ENCODE measurements around the gene METTL17. TPM values are rescaled to one million over a fixed set of nuclear protein-coding genes. Genes with fewer than 3 reads are reported as not detected.
"Not testable (repeated sequence)": the region's sequence is repeated elsewhere in the genome, so short reads cannot be mapped to it uniquely, and the experiment has no call there.

Gene METTL17
- total RNA-seq, 1 donor from 2014 or later = 70.0 TPM

GRCh38 chr14:21024585-21025370 lies 35.0 kb downstream of the METTL17 start, which contains the start of gene NDRG2:
Gene NDRG2 (minus strand): TSS chr14:21025061. CDS start chr14:21023315, 1,746 bp downstream.
- peak; percentile 84 for DNase-seq (ENCODE audit: low spot score)

- peak; percentile 62 for DNase-seq (ENCODE audit: low spot score)
These were observed 35.8 kb downstream of the METTL17 start for GRCh38 chr14:21025371-21026273.

GRCh38 chr14:21026274-21026987 lies 36.7 kb downstream of the METTL17 start:
- no peak for DNase-seq (ENCODE audit: low spot score)

- no peak for DNase-seq (ENCODE audit: low spot score)
These were observed 37.2 kb downstream of the METTL17 start for GRCh38 chr14:21026988-21027315.

- no peak for DNase-seq (ENCODE audit: low spot score)
These were observed 40.1 kb downstream of the METTL17 start, which contains the start of gene TPPP2 for GRCh38 chr14:21029917-21030316. Gene TPPP2 (plus strand): TSS chr14:21030217. CDS start chr14:21030582, 365 bp downstream.

GRCh38 chr14:21030531-21030930 lies 40.8 kb downstream of the METTL17 start:
- no peak for DNase-seq (ENCODE audit: low spot score)

- DNase-seq (ENCODE audit: low spot score) = no peak
These were observed 42.7 kb downstream of the METTL17 start for GRCh38 chr14:21032326-21033132.

GRCh38 chr14:21033133-21033698 lies 43.4 kb downstream of the METTL17 start:
- no peak for DNase-seq (ENCODE audit: low spot score)

GRCh38 chr14:21034707-21035106 lies 44.9 kb downstream of the METTL17 start, which contains the start of gene RNASE13:
Gene RNASE13 (minus strand): TSS chr14:21034807. CDS start chr14:21034288, 519 bp downstream.
- DNase-seq (ENCODE audit: low spot score) = no peak

GRCh38 chr14:21036751-21037150 lies 47.0 kb downstream of the METTL17 start:
- no peak for DNase-seq (ENCODE audit: low spot score)

GRCh38 chr14:21037156-21037555 lies 47.4 kb downstream of the METTL17 start:
- no peak for DNase-seq (ENCODE audit: low spot score)

GRCh38 chr14:21038441-21039422 lies 49.0 kb downstream of the METTL17 start:
- DNase-seq (ENCODE audit: low spot score) = peak; percentile 79

GRCh38 chr14:21039585-21040369 lies 50.0 kb downstream of the METTL17 start:
- peak; percentile 66 for DNase-seq (ENCODE audit: low spot score)

- DNase-seq (ENCODE audit: low spot score) = no peak
These were observed 50.7 kb downstream of the METTL17 start for GRCh38 chr14:21040370-21040925.

- not testable (repeated sequence) for DNase-seq (ENCODE audit: low spot score)
These were observed 51.2 kb downstream of the METTL17 start for GRCh38 chr14:21040941-21041340.

GRCh38 chr14:21041676-21042433 lies 52.1 kb downstream of the METTL17 start, which contains the start of gene RNASE7:
Gene RNASE7 (plus strand): TSS chr14:21042362. CDS start chr14:21042993, 631 bp downstream.
- no peak for DNase-seq (ENCODE audit: low spot score)

GRCh38 chr14:21042918-21043317 lies 53.1 kb downstream of the METTL17 start:
- no peak for DNase-seq (ENCODE audit: low spot score)
